H54 (cell line): ENCODE data around the gene ZNF821.
A peak's percentile ranks its signal among the peaks of the same experiment; 100 is the strongest.

Experiments
- DNase-seq: peaks from one replicate; pipeline ENCODE4 v3.0.0; 2011; ENCODE audit warnings: low spot score, mixed read lengths; ENCODE audit not compliant: insufficient read length
- FAIRE-seq: peaks from 3 replicates; lab custom pipeline; 2011; peaks lifted over from hg19 to GRCh38; lab: Jason Lieb, UNC
- POLR2A ChIP-seq: IDR thresholded peaks from 2 replicates; pipeline ENCODE4 v1.6.1; 2011; ENCODE audit warnings: low read depth, mild to moderate bottlenecking, low read length

ZNF821 gene, protein sequence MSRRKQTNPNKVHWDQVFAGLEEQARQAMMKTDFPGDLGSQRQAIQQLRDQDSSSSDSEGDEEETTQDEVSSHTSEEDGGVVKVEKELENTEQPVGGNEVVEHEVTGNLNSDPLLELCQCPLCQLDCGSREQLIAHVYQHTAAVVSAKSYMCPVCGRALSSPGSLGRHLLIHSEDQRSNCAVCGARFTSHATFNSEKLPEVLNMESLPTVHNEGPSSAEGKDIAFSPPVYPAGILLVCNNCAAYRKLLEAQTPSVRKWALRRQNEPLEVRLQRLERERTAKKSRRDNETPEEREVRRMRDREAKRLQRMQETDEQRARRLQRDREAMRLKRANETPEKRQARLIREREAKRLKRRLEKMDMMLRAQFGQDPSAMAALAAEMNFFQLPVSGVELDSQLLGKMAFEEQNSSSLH

GRCh38 chr16:71883849-71884638, at the start of gene ZNF821:
Gene ZNF821 (minus strand): TSS chr16:71884182. CDS start chr16:71879946, 4,236 bp downstream.
- no peak; the same call in 1 of the 2 replicates for TF ChIP-seq POLR2A
- FAIRE-seq (no peak), DNase-seq (peak; percentile 73)

DNA sequence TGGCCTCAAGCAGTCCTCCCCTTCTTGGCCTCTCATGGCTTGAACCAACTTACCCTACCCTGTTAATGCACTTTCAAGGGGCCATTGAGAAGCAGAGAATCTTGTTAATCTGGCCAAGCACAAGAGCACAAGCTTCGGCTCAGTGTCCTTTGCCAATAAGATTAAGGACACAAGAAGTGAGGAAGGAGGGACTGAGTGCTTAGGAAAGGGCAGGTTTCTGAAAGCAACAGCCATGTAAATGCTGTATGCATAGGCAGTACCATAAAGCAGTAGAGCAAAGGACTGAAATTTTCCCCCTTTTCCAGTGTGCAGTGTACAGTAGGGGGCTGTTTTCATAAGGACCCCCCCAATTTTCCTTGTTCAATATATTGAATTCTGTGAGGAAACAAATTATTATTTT, 49.0 kb upstream of the ZNF821 start:
- FAIRE-seq (no peak), DNase-seq (no peak)
- no peak for TF ChIP-seq POLR2A

DNA sequence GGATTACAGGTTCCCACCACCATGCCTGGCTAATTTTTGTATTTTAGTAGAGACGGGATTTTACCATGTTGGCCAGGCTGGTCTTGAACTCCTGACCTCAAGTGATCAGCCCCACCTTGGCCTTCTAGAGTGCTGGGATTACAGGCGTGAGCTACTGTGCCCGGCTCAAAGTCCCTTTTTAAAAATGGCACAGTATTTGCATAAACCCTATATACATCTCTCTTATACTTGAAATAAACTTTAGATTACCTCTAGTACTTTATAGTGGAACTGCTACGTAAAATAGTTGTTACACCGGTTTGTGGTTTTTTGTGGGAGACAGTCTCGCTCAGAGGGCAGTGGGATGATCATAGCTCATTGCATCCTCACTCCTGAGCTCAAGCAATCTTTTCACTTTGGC, 47.6 kb upstream of the ZNF821 start:
- FAIRE-seq (no peak), DNase-seq (no peak)
- TF ChIP-seq POLR2A, result no peak

DNA sequence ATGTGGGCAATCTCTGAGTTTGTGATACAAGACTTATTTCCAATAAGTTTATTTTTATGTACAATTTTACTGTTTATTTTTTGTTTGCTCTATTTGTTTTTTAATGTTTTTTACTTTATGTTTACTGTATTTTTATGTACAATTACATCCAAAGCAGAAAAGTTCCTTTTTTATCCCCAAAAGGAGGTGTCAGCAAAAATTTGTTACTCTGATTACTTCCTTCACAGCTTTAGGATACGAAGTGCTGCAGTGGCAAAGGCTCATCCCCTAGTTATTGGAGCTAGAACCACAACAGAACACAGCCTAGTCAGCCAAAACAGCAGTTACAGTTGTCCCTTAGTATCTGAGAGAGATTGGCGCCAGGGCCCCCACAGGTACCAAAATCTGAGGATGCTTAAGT, 47.0 kb upstream of the ZNF821 start:
- no peak for TF ChIP-seq POLR2A
- DNase-seq (no peak), FAIRE-seq (no peak)

GRCh38 chr16:71930013-71930563, 46.1 kb upstream of the ZNF821 start:
- TF ChIP-seq POLR2A, result no peak
- DNase-seq, result no peak
- FAIRE-seq, result no peak

DNA sequence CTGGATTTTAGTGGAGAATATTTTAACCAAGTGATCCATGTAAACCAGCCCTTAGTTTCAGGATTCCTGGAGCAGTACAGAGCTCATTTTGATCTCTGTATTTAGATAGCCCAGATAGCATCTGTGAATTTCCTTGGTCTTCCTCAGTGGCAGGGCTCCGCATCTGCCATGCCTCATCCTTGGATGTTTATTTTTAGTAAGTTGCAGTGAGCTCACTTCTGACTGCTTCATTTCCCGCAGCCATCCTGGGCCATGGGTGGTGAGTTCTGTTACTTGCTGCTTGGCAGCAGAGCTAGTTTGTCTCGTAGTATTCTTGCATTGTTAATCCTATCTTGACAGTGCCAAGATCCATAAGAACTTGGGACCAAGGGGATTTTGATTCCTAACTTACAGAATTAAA, 45.1 kb upstream of the ZNF821 start:
- FAIRE-seq, result peak; percentile 86

DNA sequence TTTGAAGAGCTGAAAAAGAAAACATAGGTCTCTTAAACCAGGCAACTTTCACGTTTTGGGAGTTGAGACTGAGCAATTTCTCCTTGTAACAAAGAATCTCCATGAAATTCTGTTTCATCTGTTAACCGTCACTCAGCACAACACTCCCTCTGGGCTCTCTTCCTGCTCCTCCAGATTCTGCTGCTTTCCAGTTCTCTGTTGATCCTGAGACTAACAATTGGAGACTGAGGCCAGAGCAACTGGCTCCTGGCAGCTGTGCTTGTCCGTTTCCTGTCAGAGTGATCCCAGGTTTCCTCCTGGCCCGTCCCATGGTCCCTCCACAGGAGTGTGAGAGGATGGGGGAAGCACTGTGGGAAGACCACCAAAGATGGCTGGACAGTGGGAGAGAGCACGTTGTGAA, 43.8 kb upstream of the ZNF821 start:
- TF ChIP-seq POLR2A, result no peak
- FAIRE-seq (no peak), DNase-seq (no peak)

More for the DNA sequence above, 45.1 kb upstream of the ZNF821 start:
- no peak for TF ChIP-seq POLR2A
- peak; percentile 34 for DNase-seq

DNA sequence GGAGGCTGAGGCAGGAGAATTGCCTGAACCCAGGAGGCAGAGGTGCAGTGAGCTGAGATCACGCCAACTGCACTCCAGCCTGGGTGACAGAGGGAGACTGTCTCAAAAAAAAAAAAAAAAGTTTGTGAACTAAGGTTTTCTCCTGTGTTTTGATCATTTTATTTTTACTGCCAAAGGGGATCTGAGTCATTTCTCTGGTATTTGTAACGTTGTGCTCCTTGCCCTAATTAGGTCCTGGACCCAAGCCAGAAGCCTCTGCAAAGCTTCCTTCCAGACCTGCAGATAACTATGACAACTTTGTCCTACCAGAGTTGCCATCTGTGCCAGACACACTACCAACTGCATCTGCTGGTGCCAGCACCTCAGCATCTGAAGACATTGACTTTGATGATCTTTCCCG, 43.4 kb upstream of the ZNF821 start:
- peak; percentile 32 for DNase-seq
- TF ChIP-seq POLR2A, result no peak
- peak; percentile 95 for FAIRE-seq

- TF ChIP-seq POLR2A, result no peak
- DNase-seq (no peak), FAIRE-seq (no peak)
Observed at GRCh38 chr16:71924710-71925109, 40.7 kb upstream of the ZNF821 start.

DNA sequence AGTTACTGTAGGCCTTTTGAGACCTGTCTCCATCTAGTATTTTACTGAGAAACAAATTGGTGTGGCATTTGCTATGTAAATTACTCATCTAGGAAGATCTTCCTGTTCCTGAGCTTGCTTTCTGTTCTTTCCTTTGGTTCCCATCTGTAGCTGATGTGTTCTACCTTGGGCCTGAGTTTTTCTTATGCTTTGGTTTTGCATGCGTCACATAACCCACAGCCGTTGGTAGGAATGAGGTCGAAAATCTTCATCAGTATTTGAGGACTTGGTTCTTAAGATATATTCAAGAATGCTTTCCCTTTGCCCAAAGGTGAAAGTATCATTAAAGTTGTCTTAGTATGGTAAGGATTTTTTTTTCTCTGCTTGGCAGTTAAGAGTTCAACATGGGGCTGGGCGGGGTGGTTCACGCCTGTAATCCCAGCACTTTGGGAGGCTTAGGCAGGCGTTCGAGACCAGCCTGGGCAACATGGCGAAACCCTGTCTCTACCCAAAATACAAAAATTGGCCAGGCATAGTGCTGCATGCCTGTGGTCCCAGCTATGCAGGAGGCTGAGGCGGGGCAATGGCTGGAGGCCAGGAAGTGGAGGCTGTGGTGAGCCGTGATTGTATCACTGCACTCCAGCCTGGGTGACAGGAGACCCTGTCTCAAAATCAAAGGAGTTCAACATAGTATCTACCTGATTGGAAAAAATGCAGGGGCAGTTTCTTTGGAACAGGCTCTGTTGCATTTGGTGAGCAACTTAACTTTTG, 40.1 kb upstream of the ZNF821 start:
- FAIRE-seq (no peak), DNase-seq (no peak)
- no peak for TF ChIP-seq POLR2A

- DNase-seq (no peak), FAIRE-seq (no peak)
- no peak for TF ChIP-seq POLR2A
Observed at GRCh38 chr16:71920658-71921057, 36.7 kb upstream of the ZNF821 start.

DNA sequence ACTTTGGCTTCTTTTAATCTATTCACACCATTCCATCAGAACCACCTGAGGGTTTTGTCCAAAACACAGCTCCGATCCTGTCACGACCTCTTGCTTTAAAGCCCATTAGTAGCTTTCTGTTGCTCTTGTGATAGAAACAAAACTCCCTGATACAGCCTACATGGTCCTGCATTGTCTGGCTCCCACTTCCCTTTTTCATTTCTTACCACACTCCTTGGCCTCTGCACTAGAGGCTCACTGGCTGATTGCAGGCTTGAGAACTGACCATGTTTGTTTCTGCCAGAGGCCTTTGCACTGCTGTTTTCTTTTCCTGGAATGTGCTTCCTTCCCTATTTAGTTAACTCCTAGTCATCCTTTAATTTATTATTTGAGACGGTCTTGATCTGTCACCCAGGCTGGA, 35.1 kb upstream of the ZNF821 start:
- DNase-seq (no peak), FAIRE-seq (no peak)
- TF ChIP-seq POLR2A, result no peak

- TF ChIP-seq POLR2A, result no peak
- no peak for DNase-seq
- no peak for FAIRE-seq
Observed at GRCh38 chr16:71917900-71918299, 33.9 kb upstream of the ZNF821 start.
